Esophagus muscularis mucosa (tissue), 4 donors: ENCODE data around the gene ERI3. TPM values are rescaled to one million over a fixed set of nuclear protein-coding genes. Genes with fewer than 3 reads are reported as not detected.

Experiments used
- DNase-seq: peaks from one replicate; pipeline ENCODE4 v3.0.0-alpha.2; 2017; ENCODE audit errors: extremely low spot score
- H3K27ac ChIP-seq, 4 donors: fragments of 200-600 bp; sonication (generic); replicated peaks in 1 of 4; 1 replicate in 3 of 4; 2 replicates in 1 of 4; pipeline ENCODE4 v1.5.1; 2016 to 2019; ENCODE audit warnings: mild to moderate bottlenecking in 1 of 4
- H3K27me3 ChIP-seq, 4 donors: fragments of 200-600 bp; sonication (generic); one replicate each; pipeline versions ENCODE4 v1.5.1 to v1.6.0; 2016 to 2019
- H3K36me3 ChIP-seq, 4 donors: fragments of 200-600 bp; sonication (generic); one replicate each; pipeline ENCODE4 v1.5.1; 2016 to 2019
- H3K4me1 ChIP-seq, 4 donors: fragments of 200-600 bp; sonication (generic); one replicate each; pipeline ENCODE4 v1.5.1; 2016 to 2019
- H3K4me3 ChIP-seq, 4 donors: fragments of 200-600 bp; sonication (generic); 1 replicate in 2 of 4; 2 replicates in 2 of 4; pipeline ENCODE4 v1.5.1; 2016 to 2019; ENCODE audit warnings: mild to moderate bottlenecking in 4 of 4, moderate library complexity in 1 of 4
- H3K9me3 ChIP-seq, 4 donors: fragments of 200-600 bp; sonication (generic); 1 replicate in 3 of 4; 2 replicates in 1 of 4; pipeline ENCODE4 v1.5.1; 2016 to 2019
- EP300 ChIP-seq: sonication (generic); formaldehyde crosslinking; IDR thresholded peaks from one replicate; pipeline ENCODE4 v1.6.1; 2017; ENCODE audit warnings: antibody characterized with exemption
- POLR2A ChIP-seq: fragments of 450-650 bp; IDR thresholded peaks from one replicate; pipeline ENCODE4 v1.6.1; 2017; ENCODE audit warnings: antibody characterized with exemption, moderate library complexity, mild to moderate bottlenecking, low read depth
- POLR2AphosphoS5 ChIP-seq, 2 donors: sonication (generic); formaldehyde crosslinking; IDR thresholded peaks; one replicate each; pipeline ENCODE4 v1.6.1; 2017; ENCODE audit warnings: antibody characterized with exemption in 2 of 2
- WGBS: methylation state at CpG from one replicate; pipeline ENCODE4 v1.1.5; 2018; 5-methylcytosine and 5-hydroxymethylcytosine counted together
- intact Hi-C: fragments of 100-400 bp; cut with DNase I; formaldehyde crosslinking; loops from one replicate; pipeline ENCODE4 v1.15.1; 2023
- total RNA-seq, 4 donors: library from RNA; depleted of rRNA; stranded (reverse); fragments of >200 nt; gene quantifications; one replicate each; pipeline versions ENCODE4 v1.1.0 to v1.2.1, GENCODE V29; 2016
- TF ChIP-seq, protein P1 (sequence below), 3 experiments: fragments of 200-600 bp in 2 of 3; fragments of 450-650 bp in 1 of 3; sonication (generic) in 2 of 3; IDR thresholded peaks; one replicate each; pipeline ENCODE4 v1.5.1; 2017 to 2019; ENCODE audit warnings: antibody characterized with exemption in 3 of 3, mild to moderate bottlenecking in 2 of 3, moderate library complexity in 1 of 3

Gene ERI3
- total RNA-seq, 4 donors from 2014 or later = 40.4 to 56.6 (median 47.0) TPM

DNA sequence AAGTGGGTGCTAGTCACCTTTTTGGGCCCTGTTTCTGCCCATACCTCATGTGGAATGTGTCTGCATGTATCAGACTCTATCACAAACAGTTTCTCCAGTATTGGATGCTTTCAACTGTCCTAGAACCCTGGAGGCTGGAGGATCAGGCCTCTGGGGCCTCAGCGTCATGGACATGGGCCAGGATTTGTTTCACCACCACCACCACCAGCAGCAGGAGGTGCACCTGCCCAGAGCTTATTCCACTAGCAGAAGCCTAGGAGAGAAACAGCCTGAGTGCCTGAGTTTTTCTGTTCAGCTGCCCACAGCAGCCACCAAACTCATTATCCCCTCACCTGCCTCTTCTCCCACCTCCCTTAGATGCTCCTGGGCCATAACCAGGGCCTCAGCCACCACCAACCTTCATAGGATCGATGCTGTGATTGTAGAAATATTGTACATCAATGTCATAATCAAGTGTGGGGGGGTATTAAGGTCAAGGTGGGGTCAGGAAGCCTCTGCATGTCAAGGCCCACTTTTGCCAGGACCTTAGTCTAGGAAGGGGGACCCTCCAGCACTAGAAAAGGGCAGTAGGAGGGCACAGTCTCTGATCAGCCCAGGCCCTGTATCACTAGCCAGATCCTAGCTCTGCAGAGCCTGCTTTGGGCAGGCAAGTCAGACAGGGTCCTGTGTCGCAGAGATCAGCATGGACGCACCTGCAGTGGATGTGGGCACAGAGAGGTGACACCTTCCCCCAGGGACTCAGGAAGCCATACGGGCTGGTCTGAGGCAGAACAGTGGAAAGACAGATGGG lies 132.5 kb downstream of the ERI3 start:
- intact Hi-C loops = no loop called here
- Histone ChIP-seq H3K9me3 (no peaks in the 10 kb centered on the region), H3K27me3 (no peaks in the 10 kb centered on the region), H3K4me1 (peaks cover 0 to 4% (median 2%) of the 10 kb centered on the region in 4 donors), H3K36me3 (peaks cover 30 to 58% (median 45%) of the 10 kb centered on the region in 4 donors), H3K4me3 (no peak overlapping the region), H3K27ac (no peak overlapping the region)
- no peak for TF ChIP-seq EP300
- no peak for TF ChIP-seq POLR2AphosphoS5 (IDR thresholded peaks at IDR 0.05)
- TF ChIP-seq, protein P1, sequence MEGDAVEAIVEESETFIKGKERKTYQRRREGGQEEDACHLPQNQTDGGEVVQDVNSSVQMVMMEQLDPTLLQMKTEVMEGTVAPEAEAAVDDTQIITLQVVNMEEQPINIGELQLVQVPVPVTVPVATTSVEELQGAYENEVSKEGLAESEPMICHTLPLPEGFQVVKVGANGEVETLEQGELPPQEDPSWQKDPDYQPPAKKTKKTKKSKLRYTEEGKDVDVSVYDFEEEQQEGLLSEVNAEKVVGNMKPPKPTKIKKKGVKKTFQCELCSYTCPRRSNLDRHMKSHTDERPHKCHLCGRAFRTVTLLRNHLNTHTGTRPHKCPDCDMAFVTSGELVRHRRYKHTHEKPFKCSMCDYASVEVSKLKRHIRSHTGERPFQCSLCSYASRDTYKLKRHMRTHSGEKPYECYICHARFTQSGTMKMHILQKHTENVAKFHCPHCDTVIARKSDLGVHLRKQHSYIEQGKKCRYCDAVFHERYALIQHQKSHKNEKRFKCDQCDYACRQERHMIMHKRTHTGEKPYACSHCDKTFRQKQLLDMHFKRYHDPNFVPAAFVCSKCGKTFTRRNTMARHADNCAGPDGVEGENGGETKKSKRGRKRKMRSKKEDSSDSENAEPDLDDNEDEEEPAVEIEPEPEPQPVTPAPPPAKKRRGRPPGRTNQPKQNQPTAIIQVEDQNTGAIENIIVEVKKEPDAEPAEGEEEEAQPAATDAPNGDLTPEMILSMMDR (IDR thresholded peaks at IDR 0.05) = no peak
- no peak for TF ChIP-seq POLR2A
- 80% methylated on average over 5 of the region's 5 CpGs for WGBS
- DNase-seq = no peak

DNA sequence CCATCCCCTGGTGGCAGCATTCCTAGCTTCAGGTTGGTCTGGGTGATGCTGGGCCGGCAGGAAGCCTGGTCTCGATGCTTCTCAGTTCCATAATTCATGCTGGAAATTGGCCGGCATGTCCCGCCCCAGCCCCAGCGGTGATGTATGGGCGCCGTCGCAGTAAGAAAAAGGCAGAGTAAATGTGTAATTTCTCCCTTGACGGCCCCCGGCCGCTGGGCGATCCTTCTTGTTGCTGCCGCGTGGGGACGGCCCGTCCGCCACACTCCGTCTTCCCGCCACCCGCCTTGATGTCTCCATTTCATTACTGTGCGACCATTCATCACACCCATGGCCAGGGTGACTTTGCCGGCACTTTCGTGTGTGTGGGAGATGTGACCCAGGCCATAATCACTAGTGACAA lies 133.3 kb downstream of the ERI3 start:
- H3K36me3 ChIP-seq = peaks cover 30 to 65% (median 46%) of the 10 kb centered on the region in 4 donors
- no peaks in the 10 kb centered on the region for H3K9me3 ChIP-seq
- 89% methylated on average over 23 of the region's 23 CpGs for WGBS
- no peak for DNase-seq
- H3K27me3 ChIP-seq = no peaks in the 10 kb centered on the region
- intact Hi-C loops = no loop called here
- no peak overlapping the region for H3K4me3 ChIP-seq
- H3K27ac ChIP-seq = no peak overlapping the region
- H3K4me1 ChIP-seq = peaks cover 0 to 11% (median 8%) of the 10 kb centered on the region in 4 donors
- TF ChIP-seq POLR2A = no peak
- TF ChIP-seq POLR2AphosphoS5 (IDR thresholded peaks at IDR 0.05) = no peak
- no peak for TF ChIP-seq EP300
- TF ChIP-seq, protein P1 (IDR thresholded peaks at IDR 0.05) = no peak

DNA sequence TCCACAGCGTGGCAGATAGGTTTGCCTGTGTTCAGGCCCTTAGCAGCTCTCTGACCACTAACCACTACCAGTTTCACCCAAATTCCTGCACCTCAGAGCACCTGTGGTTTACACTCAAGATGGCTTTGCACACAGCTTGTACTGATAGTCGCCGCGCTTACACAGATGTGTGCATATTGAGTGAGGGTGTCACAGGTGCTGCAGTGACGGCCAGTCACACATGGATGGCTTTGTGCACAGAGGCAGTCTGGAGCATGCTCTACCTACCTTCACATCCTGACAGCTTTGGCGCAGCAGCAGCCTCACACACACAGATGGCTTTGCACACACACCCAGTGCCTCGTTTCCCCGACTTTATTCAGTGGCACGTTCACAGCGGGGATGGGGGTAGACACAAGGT lies 134.3 kb downstream of the ERI3 start:
- WGBS = 96% methylated on average over 10 of the region's 10 CpGs

DNA sequence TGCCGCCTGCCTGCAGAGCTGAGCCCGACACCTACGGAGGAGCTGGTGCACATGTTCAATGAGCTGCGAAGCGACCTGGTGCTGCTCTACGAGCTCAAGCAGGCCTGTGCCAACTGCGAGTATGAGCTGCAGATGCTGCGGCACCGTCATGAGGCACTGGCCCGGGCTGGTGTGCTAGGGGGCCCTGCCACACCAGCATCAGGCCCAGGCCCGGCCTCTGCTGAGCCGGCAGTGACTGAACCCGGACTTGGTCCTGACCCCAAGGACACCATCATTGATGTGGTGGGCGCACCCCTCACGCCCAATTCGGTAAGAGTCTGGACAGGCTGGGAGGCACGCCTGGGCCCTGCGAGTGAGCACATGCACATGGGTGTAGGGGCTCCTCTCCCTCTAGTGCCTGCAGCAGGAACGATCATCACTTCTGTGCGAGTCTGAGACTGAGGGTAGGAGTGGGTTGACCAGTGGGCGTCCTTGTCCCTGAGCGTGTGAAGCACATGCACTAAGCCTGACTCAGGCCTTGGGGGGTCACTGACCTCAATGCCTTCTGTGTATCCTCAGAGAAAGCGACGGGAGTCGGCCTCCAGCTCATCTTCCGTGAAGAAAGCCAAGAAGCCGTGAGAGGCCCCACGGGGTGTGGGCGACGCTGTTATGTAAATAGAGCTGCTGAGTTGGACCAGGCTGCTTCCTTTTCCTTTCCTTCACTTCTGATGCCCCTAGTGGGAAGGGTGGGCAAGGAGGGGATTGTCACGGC lies 134.9 kb downstream of the ERI3 start:
- Histone ChIP-seq H3K36me3 (peaks cover 30 to 75% (median 61%) of the 10 kb centered on the region in 4 donors), H3K27me3 (no peaks in the 10 kb centered on the region), H3K9me3 (no peaks in the 10 kb centered on the region), H3K4me1 (peaks cover 0 to 11% (median 8%) of the 10 kb centered on the region in 4 donors), H3K4me3 (no peak overlapping the region), H3K27ac (no peak overlapping the region)
- WGBS = 89% methylated on average over 17 of the region's 31 CpGs
- DNase-seq = no peak
- intact Hi-C loops = no loop called here
- TF ChIP-seq POLR2AphosphoS5 (IDR thresholded peaks at IDR 0.05) = no peak
- TF ChIP-seq, protein P1 (IDR thresholded peaks at IDR 0.05) = no peak
- no peak for TF ChIP-seq EP300
- no peak for TF ChIP-seq POLR2A

More for the DNA sequence above, 134.3 kb downstream of the ERI3 start:
- no peak for DNase-seq
- Histone ChIP-seq H3K4me1 (peaks cover 0 to 11% (median 8%) of the 10 kb centered on the region in 4 donors), H3K36me3 (peaks cover 30 to 75% (median 56%) of the 10 kb centered on the region in 4 donors), H3K4me3 (no peak overlapping the region), H3K9me3 (no peaks in the 10 kb centered on the region), H3K27ac (no peak overlapping the region), H3K27me3 (no peaks in the 10 kb centered on the region)
- TF ChIP-seq EP300 (no peak), POLR2AphosphoS5 (IDR thresholded peaks at IDR 0.05) (no peak), POLR2A (no peak)
- TF ChIP-seq, protein P1 (IDR thresholded peaks at IDR 0.05) = no peak
- intact Hi-C loops = no loop called here
